H1 (cell line): Measurements from ENCODE around the gene ADD2.

ENCODE experiments used
- CTCF ChIP-seq, 3 experiments: IDR thresholded peaks; 1 replicate in 2 of 3; 2 replicates in 1 of 3; pipeline versions ENCODE4 v1.5.1 to v1.6.1; 2011; ENCODE audit warnings: low read length in 3 of 3, mild to moderate bottlenecking in 3 of 3, inconsistent platforms in 2 of 3, low read depth in 1 of 3, moderate library complexity in 1 of 3; ENCODE audit not compliant: insufficient read depth in 1 of 3; ENCODE audit errors: control extremely low read depth in 1 of 3
- HDAC6 ChIP-seq: IDR thresholded peaks from one replicate; pipeline ENCODE4 v1.7.1; 2012; ENCODE audit warnings: low read depth, mild to moderate bottlenecking, inconsistent platforms, low read length, moderate library complexity
- MAX ChIP-seq: IDR thresholded peaks from 2 replicates; pipeline ENCODE4 v1.6.1; 2012; ENCODE audit warnings: inconsistent platforms
- POLR2A ChIP-seq, 2 experiments: IDR thresholded peaks; 1 replicate in 1 of 2; 2 replicates in 1 of 2; pipeline ENCODE4 v1.6.1; 2011; ENCODE audit warnings: low read depth in 2 of 2, low read length in 2 of 2, mild to moderate bottlenecking in 2 of 2; ENCODE audit errors: control extremely low read depth in 1 of 2
- SP1 ChIP-seq: IDR thresholded peaks from 2 replicates; pipeline ENCODE4 v1.6.1; 2011; ENCODE audit warnings: low read depth, low read length
- YY1 ChIP-seq: IDR thresholded peaks from 2 replicates; pipeline ENCODE4 v1.6.1; 2011; ENCODE audit warnings: low read depth, mild to moderate bottlenecking, low read length

DNA sequence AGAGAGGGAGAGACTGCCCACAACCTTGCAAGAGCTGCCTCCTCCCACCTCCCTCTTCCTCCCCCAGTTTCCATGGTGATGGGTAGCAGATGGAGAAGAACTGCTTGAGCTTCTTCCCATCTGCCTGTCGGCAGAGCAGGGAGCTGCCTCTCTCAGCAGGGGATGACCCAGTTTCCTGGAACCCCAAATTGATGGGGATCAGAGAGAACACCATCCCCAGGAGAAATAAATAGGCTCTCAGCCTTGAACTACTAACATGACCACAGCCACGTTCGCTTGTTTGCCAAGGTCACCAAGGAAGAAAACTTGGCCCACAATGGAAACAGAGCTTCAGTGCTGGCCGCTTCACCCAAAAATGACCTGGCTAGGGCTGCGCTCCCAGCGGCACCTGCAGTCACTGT, 82.2 kb downstream of the ADD2 start:
- TF ChIP-seq MAX, result no peak
- TF ChIP-seq CTCF (IDR thresholded peaks at IDR 0.05; ENCODE audit: control extremely low read depth in 1 of 3, insufficient read depth in 1 of 3, low read depth in 1 of 3, low read length in 3 of 3), result no peak
- TF ChIP-seq YY1, result no peak
- no peak for TF ChIP-seq POLR2A (IDR thresholded peaks at IDR 0.05; ENCODE audit: control extremely low read depth in 1 of 2, low read depth in 2 of 2, low read length in 2 of 2)
- TF ChIP-seq HDAC6, result no peak
- no peak for TF ChIP-seq SP1
